Neural progenitor cell (in vitro differentiated cells): ENCODE measurements around the gene SERBP1. TPM values are rescaled to one million over a fixed set of nuclear protein-coding genes. Genes with fewer than 3 reads are reported as not detected.

Experiments
- DNase-seq: peaks from one replicate; pipeline ENCODE4 v3.0.0-alpha.2; 2016; ENCODE audit warnings: low spot score
- H2AFZ ChIP-seq: fragments of 200-600 bp; sonication (generic); replicated peaks from 2 replicates; pipeline ENCODE4 v1.6.1; 2016; ENCODE audit warnings: antibody characterized with exemption
- H3F3A ChIP-seq: fragments of 200-600 bp; sonication (generic); 2 replicates; pipeline ENCODE4 v1.6.1; 2016; ENCODE audit warnings: antibody characterized with exemption, low read depth
- H3K27ac ChIP-seq: fragments of 200-600 bp; sonication (generic); 2 replicates; pipeline ENCODE4 v1.5.1; 2016; ENCODE audit warnings: mild to moderate bottlenecking
- H3K27me3 ChIP-seq: fragments of 200-600 bp; sonication (generic); 2 replicates; pipeline ENCODE4 v1.6.1; 2016; ENCODE audit warnings: mild to moderate bottlenecking, moderate library complexity
- H3K36me3 ChIP-seq: fragments of 200-600 bp; sonication (generic); 2 replicates; pipeline ENCODE4 v1.5.1; 2016
- H3K4me1 ChIP-seq: fragments of 200-600 bp; sonication (generic); 2 replicates; pipeline ENCODE4 v1.6.1; 2016; ENCODE audit warnings: mixed run types
- H3K4me2 ChIP-seq: fragments of 200-600 bp; sonication (generic); 2 replicates; pipeline ENCODE4 v1.6.1; 2016
- H3K4me3 ChIP-seq: fragments of 200-600 bp; sonication (generic); 2 replicates; pipeline ENCODE4 v1.5.1; 2016
- H3K79me2 ChIP-seq: fragments of 200-600 bp; sonication (generic); 2 replicates; pipeline ENCODE4 v1.6.1; 2016; ENCODE audit warnings: low read depth
- H3K9ac ChIP-seq: fragments of 200-600 bp; sonication (generic); 2 replicates; pipeline ENCODE4 v1.6.1; 2016
- H3K9me3 ChIP-seq: fragments of 200-600 bp; sonication (generic); 2 replicates; pipeline ENCODE4 v1.5.1; 2016; ENCODE audit warnings: low read depth
- H4K20me1 ChIP-seq: fragments of 200-600 bp; sonication (generic); 2 replicates; pipeline ENCODE4 v1.6.1; 2016; ENCODE audit warnings: low read depth
- H3K27ac Mint-ChIP-seq: 3 replicates; pipeline ENCODE4 v1.8.0; 2021; ENCODE audit warnings: mixed read lengths
- H3K27me3 Mint-ChIP-seq: 2 replicates; pipeline ENCODE4 v1.8.0; 2022; ENCODE audit warnings: low read depth, mild to moderate bottlenecking, inconsistent platforms, moderate library complexity, mixed read lengths; ENCODE audit not compliant: insufficient read depth
- H3K36me3 Mint-ChIP-seq: 3 replicates; pipeline ENCODE4 v1.8.0; 2021; ENCODE audit warnings: mixed read lengths
- H3K4me1 Mint-ChIP-seq: 3 replicates; pipeline ENCODE4 v1.8.0; 2021; ENCODE audit warnings: mixed read lengths
- H3K4me3 Mint-ChIP-seq: 3 replicates; pipeline ENCODE4 v1.8.0; 2021; ENCODE audit warnings: mild to moderate bottlenecking, moderate library complexity, mixed read lengths
- H3K9me3 Mint-ChIP-seq: 3 replicates; pipeline ENCODE4 v1.8.0; 2020; ENCODE audit warnings: mixed read lengths
- CTCF ChIP-seq: fragments of 200-600 bp; sonication (generic); IDR thresholded peaks from 2 replicates; pipeline ENCODE4 v1.5.1; 2017; ENCODE audit warnings: antibody characterized with exemption, mild to moderate bottlenecking
- EZH2 ChIP-seq: fragments of 200-600 bp; sonication (generic); IDR thresholded peaks from 2 replicates; pipeline ENCODE4 v1.6.1; 2017; ENCODE audit warnings: antibody characterized with exemption, mild to moderate bottlenecking, moderate library complexity
- EZH2phosphoT487 ChIP-seq: fragments of 200-600 bp; sonication (generic); IDR thresholded peaks from 2 replicates; pipeline ENCODE4 v1.6.1; 2017; ENCODE audit warnings: antibody characterized with exemption
- total RNA-seq: library from RNA; depleted of rRNA; stranded (reverse); fragments of >200 nt; gene quantifications from 2 replicates; pipeline ENCODE4 v1.2.3, GENCODE V29; 2015; ENCODE audit warnings: low replicate concordance

Gene SERBP1
- total RNA-seq, 1 donor from 2014 or later: 534 TPM

GRCh38 chr1:67464058-67464457 is 33.9 kb upstream of the SERBP1 start:
- Histone ChIP-seq H3K4me3 (no peak overlapping the region), H3K36me3 (no peaks in the 10 kb centered on the region), H3F3A (peaks cover 24% of the 10 kb centered on the region), H3K4me1 (peaks cover 27% of the 10 kb centered on the region), H3K79me2 (no peaks in the 10 kb centered on the region), H3K9ac (no peak overlapping the region), H3K27me3 (no peaks in the 10 kb centered on the region), H3K9me3 (no peaks in the 10 kb centered on the region), H3K4me2 (peak overlapping the region; percentile 63), H4K20me1 (no peaks in the 10 kb centered on the region), H2AFZ (no peak overlapping the region), H3K27ac (no peak overlapping the region)
- TF ChIP-seq EZH2phosphoT487 (no peak), EZH2 (no peak), CTCF (no peak)
- Mint-ChIP-seq H3K27me3 (peaks cover 2% of the 10 kb centered on the region), H3K27ac (no peak overlapping the region), H3K4me1 (peaks cover 20% of the 10 kb centered on the region), H3K9me3 (peaks cover 2% of the 10 kb centered on the region), H3K4me3 (no peak overlapping the region), H3K36me3 (no peaks in the 10 kb centered on the region)
- no peak for DNase-seq

DNA sequence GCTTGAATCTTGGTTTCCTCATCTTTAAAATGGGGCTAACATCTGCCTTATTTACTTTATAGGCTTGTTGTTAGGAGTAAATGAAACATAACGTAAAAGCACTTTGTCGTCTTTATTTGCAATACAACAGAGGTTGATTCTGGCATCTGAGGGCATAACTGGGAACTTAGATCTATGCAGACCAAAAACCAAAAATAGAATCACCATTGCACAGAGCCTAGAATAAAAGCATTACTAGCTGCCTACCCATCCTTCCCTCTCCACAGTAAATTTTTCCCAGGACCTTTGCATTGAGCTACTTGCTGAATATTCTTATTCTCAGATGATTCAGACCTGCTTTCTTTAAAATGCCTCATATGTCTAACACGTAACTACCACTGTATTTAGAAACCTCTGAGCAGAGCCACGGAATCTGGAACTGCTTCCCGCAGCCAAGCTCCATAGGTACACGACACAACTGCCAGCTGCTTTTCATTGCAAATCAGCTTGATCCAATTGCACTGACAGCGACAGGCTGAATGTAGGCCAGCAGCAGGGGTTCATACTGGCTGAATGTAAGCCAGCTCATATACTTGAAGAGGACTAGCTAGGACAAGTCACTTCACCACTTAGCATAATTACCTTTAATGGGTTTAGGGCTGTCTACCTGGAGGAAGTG is 33.2 kb upstream of the SERBP1 start:
- peak; percentile 73 for DNase-seq
- Histone ChIP-seq H3K4me3 (no peak overlapping the region), H3F3A (peaks cover 26% of the 10 kb centered on the region), H3K79me2 (no peaks in the 10 kb centered on the region), H3K36me3 (no peaks in the 10 kb centered on the region), H3K4me1 (peaks cover 34% of the 10 kb centered on the region), H3K27me3 (no peaks in the 10 kb centered on the region), H3K27ac (no peak overlapping the region), H3K9me3 (no peaks in the 10 kb centered on the region), H3K4me2 (peak overlapping the region; percentile 63), H4K20me1 (no peaks in the 10 kb centered on the region), H2AFZ (no peak overlapping the region), H3K9ac (no peak overlapping the region)
- H3K27ac Mint-ChIP-seq: no peak overlapping the region
- peaks cover 2% of the 10 kb centered on the region for H3K9me3 Mint-ChIP-seq
- peaks cover 2% of the 10 kb centered on the region for H3K27me3 Mint-ChIP-seq
- TF ChIP-seq CTCF (no peak), EZH2phosphoT487 (no peak), EZH2 (no peak)
- H3K4me3 Mint-ChIP-seq: no peak overlapping the region
- no peaks in the 10 kb centered on the region for H3K36me3 Mint-ChIP-seq
- peaks cover 25% of the 10 kb centered on the region for H3K4me1 Mint-ChIP-seq

DNA sequence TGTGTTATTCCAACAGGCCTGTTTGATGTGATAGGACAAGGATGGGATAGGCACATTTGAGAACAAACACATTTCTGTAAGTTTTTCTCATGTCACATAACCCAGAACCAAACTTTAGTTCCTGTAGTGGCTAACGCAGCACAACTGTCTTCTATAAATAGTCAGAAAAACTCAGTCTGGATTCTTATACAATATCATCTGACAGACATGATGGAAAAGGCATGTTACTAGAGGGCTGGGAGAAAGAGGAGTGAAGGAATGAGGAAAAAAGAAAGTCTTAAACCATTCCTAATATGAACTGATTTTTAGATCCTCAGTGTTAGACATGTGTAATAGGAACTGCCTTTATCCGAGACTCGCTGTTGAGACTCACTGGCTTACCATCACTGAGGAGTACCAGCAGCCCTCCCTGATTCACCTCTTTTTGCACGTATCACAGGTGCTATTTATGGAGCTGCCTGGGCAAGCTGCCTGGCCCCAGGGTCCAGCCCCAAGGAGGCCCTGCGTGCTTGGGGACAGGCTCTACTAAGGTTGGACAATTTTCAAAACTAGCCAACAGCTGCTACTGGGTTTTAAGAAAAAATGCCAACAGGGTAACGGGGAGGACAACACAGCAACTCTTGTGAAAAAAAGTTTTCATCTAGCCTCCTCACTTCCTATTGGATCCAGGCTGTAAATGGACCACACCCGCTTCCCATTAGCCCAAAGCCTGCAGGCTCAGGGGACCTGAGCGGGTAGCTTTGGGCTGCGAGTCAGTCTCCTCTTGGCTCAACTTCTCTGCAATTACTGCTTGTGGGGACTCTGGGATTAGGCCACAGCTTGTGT is 30.7 kb upstream of the SERBP1 start:
- H3K36me3 ChIP-seq: no peaks in the 10 kb centered on the region
- Mint-ChIP-seq H3K4me1 (peaks cover 25% of the 10 kb centered on the region), H3K9me3 (peaks cover 2% of the 10 kb centered on the region), H3K4me3 (no peak overlapping the region), H3K27ac (no peak overlapping the region), H3K36me3 (no peaks in the 10 kb centered on the region), H3K27me3 (peaks cover 2% of the 10 kb centered on the region)
- H3K4me1 ChIP-seq: peaks cover 39% of the 10 kb centered on the region
- H3K27ac ChIP-seq: no peak overlapping the region
- H3K9ac ChIP-seq: no peak overlapping the region
- no peak overlapping the region for H3K4me3 ChIP-seq
- H2AFZ ChIP-seq: no peak overlapping the region
- TF ChIP-seq EZH2phosphoT487 (no peak), EZH2 (no peak), CTCF (no peak)
- H3F3A ChIP-seq: peaks cover 32% of the 10 kb centered on the region
- no peaks in the 10 kb centered on the region for H3K9me3 ChIP-seq
- no peaks in the 10 kb centered on the region for H4K20me1 ChIP-seq
- H3K27me3 ChIP-seq: no peaks in the 10 kb centered on the region
- DNase-seq: peak; percentile 20
- no peak overlapping the region for H3K4me2 ChIP-seq
- H3K79me2 ChIP-seq: no peaks in the 10 kb centered on the region
